ENCODE data around the gene DENND6B.

DENND6B gene

DNA sequence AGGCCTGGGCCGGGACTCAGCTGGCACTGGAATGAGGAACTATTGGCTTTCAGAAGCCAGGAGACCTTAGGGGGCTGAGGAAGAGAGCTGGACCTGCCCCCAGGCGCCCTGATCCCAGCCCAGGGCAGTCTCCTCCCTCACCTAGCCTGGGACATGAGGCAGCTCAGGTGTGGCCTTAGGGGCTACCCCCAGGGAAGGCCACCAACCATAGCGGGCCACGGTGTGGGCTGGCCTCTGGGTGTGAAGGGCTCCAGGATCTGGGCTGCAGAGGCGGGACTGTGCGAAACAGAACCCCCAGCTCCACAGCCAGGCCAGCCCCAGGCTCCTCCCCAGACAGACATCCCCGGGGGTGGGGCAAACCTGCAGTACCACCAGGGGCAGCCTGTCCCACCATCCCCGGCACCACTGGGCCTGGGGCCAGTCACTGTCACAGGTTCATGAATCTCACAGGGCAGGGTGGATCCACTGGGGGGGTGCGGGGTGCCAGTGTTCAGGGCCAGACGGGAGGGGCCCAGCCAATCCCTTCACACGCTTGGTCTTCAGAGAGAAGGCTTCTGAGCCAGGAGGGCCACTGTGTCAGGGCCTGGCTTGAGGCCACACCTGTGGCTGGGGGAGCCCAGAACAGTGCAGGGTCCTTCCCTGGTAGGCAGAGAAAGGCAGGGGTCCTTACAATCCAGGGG, 22.8 kb downstream of the DENND6B start:
- no peak for DNase-seq (ENCODE audit: low read depth)

DNA sequence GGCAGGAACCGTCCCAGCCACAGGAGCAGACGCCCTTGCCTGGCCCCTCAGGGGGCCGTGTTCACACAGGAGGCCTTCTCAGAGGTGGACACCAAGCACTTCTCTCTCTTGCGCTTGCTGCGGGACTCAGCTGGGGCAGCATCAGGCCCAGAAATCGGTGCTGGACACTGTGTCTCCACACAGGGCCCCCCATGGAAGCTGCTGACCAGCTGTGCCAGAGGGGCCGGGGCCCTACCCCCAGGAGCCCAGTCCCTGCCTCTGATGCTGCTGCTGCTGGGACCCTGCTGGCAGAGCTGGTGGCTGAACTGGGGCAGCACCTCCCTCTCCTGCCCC, 23.3 kb downstream of the DENND6B start:
- DNase-seq (ENCODE audit: low read depth) = no peak

DNA sequence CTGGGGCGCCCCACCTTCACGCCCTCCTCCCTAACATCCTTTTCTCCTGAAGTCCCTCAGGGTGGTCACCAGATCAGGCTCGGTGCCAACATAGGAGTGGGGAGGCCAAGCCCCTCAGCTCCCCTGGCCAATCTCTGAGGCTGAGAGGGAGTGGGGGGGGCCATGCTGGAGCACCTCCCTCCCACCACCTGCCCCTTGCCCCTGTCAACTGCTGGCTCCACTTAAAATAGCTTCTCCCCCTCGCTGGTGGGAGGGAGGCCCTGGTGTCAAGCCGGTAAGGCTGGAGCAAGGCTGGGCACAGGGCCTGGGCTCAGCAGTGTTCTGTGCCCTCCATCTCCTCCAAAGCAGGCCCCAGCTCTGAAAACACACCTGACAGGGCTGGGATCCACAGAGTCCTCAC, 24.2 kb downstream of the DENND6B start:
- no peak for DNase-seq (ENCODE audit: low read depth)

DNA sequence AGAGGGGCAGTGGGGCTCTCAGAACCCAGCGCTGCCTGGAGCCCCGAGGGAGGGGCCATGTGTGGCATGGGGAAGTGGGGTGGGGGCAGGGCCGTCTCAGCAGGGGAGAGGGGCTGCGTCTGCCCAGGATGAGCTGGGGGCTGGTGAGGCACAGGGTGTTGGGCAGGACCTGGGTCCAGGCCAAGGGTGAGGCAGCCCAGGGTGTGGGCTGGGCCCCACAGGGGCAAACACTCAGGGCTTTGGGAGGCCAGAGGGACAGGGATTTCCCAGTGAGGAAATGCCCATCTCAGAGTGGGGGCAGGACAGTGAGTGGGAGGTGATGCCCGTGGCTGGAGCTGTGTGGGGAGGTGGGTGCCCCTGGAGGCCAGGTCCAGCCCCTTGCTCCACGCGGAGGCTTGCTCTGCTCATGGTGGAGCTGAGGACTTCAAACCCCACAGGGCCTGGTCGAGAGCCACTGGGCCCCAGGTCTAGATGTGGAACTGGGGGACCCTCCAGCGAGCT, 24.7 kb downstream of the DENND6B start:
- no peak for DNase-seq (ENCODE audit: low read depth)

DNA sequence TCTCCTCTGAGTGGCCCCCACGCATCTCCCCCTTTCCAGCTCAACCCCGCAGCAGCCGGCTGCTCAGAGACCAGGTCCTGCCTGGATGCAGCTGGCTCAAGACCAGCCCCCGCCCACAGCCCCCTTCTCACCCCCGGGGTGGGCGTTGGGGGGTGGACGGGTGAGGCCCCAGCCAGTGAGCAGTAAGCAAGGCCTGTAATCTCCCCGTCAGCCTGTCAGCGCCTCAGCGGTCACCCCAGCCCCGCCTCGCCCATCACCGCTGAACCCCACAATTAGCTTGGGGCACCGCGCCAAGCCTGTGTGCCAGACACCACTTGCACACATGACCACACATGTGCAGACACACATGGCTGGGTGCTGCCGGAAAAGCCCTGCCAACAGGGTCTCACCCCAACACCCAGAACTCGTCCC, 25.2 kb downstream of the DENND6B start:
- DNase-seq (ENCODE audit: low read depth) = no peak

DNA sequence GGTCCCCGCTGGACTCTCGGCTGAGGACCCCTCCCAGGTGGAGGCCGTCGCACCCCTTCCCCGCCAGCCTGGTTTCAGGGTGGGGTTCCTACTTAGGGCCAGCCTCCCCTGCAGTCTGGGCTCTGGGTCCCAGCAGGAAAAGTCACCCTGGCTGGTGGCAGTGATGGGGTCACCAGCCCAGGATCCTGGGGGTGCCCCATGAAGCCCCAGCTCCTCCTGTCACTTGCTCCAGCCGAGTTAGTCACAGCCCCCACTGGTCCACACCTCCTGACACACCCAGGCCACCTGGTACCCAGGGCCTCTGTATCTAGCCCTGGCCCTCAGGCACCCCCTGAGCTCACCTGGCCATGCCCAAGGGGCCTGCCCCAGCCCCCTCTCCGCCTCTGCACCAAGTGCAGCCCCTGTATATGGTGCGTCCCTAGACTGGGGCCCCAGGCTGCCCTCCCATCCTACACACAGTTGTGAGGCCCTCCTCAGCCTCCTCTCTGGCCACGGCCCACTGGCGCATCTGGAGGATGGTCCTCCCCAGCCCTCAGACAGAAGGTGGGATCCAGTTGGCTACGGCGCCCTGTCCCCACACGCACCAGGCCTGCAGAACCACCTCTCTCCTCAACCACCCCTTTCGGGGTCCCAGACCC, 26.1 kb downstream of the DENND6B start:
- DNase-seq (ENCODE audit: low read depth) = no peak

DNA sequence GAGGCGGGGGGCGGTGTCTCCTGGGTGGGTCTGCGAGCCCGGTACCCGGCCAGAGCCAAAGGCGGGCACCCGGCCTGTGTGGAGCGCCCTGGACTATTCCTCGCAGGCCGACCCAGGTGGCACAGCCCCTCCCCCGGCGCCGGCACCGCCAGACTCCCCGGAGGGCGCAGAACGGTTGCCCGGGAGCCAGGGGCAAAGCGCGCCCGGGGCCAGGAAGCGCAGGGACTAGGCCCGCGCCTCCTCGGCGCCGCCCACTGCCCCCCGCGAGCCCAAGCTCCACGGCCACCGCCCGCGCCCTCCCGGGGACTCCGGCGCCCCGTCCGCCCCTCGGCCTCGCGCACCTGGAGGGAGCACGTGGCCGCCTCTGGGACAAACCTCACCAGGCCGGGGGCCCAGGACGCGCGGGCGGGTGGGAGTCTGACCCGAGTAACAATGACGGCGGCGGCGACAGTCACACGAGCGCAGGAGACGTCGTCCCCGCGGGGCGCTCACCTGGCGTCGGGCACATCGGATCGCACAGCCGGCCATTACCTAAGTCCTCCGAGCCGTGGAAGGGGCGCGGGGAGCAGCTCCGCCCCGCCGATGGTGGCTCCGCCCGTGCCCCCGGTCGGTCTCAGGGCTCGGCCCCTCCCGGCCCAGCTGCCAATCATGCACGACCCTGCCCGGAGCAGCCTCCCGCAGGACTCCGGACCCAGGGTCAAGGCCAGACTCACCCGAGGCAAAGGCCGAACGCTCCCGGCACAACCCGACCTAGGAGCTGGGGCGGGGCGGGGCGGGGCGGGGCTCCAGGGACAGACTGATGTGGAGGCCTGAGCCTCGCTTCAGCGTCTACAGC, 26.8 kb downstream of the DENND6B start:
- no peak for DNase-seq (ENCODE audit: low read depth)

DNA sequence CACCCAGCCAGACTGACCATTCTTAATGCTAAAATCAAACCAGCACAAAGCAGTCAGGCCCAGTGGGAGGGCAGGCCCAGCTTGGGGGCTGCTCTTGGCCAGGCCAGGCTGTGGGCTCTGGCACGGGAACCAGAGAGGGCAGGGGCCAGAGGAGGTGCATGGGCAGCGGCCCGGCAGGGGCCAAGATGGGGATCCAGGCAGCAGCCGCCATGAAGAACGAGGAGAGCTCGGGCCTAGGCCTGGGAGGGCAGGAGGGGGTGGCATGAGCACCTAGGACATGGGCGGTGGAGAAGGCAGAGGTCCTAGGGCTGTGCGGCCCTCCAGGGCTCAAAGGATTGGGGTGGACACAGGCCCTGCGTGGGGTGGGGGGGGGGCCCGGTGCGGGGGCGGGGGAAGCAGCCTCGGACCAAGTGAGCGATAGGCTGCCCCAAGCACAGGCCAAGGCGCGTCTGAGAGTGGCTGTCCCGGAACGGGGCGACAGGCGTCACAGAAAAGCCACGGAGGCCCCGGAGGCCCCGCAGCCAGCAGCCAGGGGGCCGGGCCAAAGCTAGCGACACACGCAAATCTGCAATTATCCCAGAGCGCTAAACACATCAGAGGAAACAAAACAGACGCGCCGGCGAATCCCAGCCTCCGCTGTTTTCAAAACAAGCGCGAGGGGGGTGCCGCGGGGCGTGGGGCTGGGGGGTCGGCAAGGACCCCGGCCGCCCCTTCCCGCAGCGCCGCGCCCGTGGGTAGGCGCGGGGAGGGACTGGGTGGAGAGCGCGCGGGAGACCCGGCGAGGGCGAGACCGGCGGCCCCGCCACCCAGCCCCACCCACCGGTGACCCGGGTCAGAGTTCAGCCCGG, 27.7 kb downstream of the DENND6B start:
- DNase-seq (ENCODE audit: low read depth) = no peak

DNA sequence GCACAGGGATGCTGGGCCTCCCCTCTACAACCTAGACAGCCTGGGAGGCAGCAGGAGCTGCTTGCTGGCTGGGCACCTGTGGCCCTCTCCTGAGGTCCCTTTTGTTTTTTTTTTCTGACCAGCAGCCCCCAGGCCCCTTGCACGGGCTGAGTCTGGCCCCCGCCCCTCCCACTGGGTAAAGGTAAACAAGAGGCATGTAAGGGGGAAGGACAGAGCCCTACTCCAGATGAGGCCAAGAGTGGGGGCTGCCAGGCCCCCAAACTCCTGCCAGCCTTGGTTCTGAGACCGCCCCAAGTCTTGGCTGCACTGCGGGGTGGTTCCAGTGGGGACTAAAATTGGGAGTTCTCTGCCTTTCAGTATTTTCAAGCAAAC, 28.6 kb downstream of the DENND6B start:
- DNase-seq (ENCODE audit: low read depth) = no peak

DNA sequence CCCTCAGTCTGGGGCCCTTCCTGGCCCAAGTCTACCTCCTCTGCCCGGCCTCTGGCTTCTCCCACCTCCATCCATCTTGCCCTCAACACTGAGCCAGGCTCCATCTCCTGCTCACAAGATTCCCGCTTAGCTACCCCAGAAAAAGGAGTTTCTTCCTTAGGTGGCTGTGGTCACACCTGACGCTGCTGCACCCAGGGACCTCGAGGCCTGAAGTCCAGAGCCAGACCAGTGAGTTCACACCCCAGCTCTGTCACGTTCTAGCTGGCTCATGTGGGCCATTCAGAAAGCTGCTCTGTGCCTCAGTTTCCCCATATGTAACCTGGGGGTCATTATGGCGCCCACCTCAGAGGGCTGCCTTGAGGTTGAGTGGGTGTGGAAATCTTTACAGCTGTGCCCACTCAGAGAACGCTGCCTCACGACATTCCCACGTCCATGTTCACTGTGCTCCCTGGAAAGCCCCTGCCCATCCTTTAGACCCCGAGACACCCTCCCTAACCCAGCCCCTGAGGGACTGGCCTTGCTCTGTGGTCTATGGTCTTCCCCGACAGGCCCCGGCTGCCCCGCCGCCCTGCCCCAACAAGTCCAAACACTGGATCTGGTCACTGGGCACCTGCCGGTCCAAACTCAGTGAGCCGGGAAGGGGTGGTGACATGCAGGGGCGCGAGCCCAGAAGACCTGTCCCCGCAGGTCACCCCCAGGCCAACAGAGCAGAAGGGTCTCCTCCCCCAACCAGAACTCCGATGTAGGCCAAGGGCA, 29.1 kb downstream of the DENND6B start:
- DNase-seq (ENCODE audit: low read depth) = no peak

DNA sequence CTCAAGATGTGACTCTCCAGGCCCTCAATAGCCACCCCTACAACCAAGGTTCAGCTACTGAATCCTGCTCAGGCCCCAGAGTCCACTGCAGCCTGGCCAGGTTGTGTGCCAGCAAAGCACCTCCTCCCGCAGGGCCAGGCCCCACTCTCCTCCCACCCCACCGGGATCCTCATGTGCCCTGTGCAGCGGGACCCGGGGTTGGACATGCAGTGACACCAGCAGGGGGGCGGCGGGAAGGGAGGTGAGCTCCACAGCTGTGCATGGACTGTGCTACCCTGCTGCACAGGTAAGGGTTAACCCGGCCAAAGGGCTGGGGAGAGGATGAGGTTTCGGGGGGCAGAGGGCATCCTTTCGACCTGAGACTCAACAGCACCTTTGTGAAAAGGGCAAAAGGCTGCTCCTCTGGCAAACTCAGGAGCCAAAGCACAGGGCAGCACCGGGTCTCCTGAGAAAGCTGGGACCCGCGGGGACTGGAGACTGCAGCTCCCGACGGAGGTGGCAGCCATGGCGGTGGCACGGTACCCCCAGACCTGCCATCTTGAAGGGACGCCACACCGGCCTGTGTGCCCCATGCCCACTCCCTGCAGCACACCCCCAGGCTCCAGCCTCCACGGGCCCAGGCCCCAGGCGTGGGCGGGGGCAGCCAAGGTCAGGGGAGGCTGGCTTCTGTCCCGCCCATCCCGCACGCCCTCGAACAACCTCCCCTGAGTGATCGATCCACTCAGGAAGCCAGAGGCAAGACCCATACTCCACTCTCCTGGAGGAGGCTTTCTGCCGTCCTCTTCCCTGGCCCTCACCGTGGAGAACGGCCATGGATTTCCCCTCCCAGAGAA, 29.9 kb downstream of the DENND6B start:
- DNase-seq (ENCODE audit: low read depth) = no peak

DNA sequence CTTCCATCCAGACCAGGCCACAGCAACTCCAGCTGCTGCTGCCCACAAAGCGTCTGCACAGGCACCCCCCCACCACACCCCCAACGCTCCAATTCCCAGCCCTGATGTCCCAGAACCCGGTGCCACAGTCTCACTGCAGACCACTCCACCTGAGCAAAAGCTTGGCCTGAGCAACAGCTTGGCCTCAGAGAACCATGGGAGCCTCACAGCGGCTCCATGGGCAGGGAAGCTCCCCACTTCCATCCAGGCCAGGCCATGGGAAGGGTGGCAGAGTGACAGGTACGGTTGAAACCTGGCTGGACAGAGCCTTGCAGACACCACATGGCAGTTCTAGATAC, 32.5 kb downstream of the DENND6B start:
- no peak for DNase-seq (ENCODE audit: low read depth)

DNA sequence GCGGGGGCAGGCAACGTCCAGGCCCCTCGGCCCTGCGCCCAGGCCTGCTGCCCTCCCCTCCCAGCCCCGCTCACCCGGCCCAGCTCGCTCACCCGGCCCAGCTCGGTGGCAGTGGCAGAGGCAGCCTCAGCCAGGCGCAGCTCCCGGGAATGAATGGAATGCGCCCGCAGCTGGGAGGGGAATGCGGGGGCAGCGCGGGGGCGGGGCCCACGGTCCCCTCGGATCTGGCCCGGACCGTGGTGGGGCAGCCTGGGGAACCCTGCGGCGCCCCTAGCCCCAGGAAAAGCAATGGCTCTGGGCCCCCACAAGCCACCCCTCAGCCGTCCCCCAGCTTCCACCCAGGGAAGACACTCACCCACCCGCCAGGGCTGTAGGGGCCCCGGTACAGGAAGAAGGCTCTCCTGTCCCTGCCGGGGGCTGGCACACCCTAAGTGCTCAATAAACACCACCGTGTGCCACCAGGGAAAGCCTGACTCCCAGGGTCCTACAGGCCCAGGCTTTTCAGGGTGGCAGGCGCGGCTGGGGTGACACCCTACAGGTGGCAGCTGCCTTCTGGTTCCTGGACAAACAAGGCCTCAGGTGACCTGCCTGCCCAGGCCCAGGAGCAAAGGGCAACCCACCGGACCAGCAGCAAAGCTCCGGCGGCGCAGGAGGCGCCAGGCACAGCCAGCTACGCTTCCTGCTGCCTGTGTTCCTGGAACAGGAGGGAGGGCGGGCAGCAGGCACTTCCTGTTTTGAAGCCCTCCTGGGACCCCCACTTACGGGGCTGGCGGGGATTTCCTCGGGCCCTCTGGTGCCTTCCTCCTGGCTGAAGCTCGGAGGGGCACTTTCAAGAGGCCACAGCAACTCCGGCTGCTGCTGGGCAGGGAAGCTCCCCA, 33.1 kb downstream of the DENND6B start:
- DNase-seq (ENCODE audit: low read depth) = no peak

DNA sequence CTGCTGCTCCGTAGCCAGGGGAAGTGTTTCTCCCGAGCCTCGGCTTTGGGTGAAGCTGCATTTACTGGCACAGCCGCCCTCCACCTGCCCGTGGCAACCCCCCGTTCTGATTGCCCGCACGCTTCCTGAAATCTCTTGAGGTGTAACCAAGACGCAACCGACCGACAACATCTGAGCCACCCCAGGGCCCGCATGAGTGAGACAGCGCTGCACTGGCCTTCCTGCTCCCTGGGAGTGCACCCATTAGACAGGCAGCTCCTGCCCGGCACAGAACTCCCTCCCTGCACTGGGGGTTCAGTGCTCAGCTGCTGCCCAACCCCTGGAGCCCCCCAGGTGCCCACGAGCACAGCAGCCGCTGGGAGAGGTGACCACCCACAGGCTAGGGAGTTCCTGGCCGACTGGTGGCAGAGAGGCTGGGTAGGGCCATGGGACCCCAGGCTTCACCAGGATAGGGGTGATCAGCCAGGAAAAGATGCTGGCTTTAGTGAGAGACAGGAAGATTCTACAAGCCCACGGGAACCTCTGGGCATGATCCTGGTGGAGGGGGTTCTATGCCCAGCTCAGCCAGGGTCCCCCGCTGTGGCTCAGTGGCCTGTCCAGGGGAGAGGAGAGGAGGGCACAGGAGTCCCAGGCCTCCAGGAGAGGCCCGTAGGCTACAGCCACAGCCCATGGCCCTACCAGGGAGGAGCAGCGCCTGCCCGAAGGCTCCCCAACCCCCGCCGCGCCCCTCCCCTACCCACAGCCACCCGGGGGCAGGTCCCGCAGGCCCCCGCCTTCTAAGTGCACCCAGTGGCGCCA, 34.0 kb downstream of the DENND6B start:
- DNase-seq (ENCODE audit: low read depth) = no peak

DNA sequence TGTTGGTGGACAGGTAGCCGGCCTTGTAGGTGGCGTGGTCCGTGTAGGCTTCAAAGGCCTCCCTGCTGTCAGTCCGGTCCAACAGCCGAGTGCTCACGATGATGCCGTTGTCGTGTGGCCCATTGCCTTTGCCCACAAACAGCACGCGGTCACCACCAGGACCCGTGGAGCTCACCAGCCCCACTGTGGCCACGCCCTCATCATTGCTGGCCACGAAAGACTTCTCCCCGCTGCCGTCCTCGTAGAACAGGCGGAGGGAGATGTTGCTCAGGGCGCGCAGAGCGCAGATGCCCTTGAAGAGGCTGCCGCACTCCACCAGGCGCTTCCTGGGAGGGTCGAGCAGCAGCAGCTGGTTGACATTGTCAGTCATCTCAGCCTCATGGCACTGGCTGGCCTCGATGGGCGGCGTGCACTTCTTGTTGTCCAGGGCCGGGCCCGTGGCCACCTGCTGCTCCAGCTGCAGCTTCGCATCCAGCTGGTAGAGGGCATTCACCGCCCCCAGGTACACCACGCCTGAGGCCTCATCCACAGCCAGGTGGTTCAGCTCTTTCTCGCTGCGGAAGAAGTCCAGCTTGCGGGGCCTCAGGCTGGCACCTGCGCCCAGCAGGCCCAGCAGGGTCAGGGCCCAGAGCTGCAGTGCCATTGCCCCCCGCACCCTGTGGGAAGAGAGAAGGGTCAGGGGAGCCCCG, 36.7 kb downstream of the DENND6B start:
- no peak for DNase-seq (ENCODE audit: low read depth)

DNA sequence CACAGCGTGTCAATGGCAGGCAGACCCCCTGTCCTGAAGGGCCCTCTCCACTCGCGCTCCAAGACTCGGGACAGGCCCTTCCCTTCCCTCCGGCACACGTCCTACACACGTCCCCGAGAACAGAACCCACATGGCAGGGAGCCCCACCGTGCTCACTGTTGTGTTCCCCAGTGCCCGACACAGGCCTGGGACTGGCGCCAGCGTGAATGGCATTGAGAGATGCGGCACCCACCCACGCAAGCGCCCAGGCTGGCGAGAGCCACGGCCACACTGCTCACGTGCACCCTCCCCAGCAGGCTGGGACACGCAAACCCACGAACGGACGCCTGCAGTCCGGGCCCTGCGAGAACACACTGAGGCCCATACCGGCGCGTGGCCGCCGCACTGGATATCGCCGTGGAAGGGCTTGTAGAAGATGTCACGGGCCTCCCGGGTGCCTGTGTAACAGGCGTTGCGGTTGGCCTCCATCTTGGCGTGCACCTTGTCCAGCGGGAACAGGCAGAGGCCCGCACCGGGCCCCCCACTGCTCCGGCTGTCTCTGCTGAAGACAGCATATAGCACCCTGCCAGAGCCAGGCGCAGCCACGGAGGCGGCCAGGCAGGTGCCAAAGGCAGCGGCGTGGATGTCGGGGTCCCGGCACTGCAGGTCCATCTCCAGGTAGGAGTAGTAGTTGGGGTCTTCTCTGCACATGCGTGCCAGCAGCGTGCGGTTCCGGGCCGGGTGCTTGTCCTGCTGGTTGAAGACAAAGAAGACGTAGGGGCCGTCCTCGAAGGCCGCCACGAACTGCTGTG, 37.5 kb downstream of the DENND6B start:
- no peak for DNase-seq (ENCODE audit: low read depth)

DNA sequence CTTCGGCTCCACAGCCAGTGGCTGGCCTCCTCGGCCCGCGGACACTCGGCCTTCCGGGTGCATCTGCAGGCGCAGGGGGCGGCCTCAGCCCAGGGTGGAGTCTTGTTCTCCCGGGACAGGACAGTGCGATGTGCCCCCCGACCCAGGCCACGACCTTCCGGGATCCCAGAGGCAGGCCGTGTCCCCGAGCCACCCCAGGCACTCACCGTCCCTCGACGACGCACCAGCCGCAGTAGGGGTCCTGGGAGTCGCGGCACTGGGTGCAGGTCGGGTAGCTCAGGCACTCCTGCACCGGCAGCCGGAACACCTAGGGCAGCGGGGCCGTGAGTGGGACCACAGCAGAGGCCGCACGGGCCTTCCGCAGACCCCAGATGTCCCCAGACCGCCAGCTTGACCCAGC, 39.1 kb downstream of the DENND6B start:
- DNase-seq (ENCODE audit: low read depth) = no peak

Data from stimulated activated CD4-positive, alpha-beta T cell treated with anti-CD3 and anti-CD28 coated beads, Interleukin-2, amount 100 ng/mL, for 4 hours (primary cell).